Type B pancreatic cell (in vitro differentiated cells): ENCODE results near the gene IMPDH1. TPM values are rescaled to one million over a fixed set of nuclear protein-coding genes. Genes with fewer than 3 reads are reported as not detected.

Experiments
- DNase-seq: peaks from one replicate; pipeline ENCODE4 v3.0.0; 2021; ENCODE audit warnings: mixed read lengths; ENCODE audit not compliant: unreplicated experiment; ENCODE audit errors: extremely low spot score
- H3K27ac Mint-ChIP-seq: 2 replicates; pipeline ENCODE4 v1.8.0; 2021; ENCODE audit warnings: mild to moderate bottlenecking, mixed read lengths
- H3K27me3 Mint-ChIP-seq: 2 replicates; pipeline ENCODE4 v1.8.0; 2021; ENCODE audit warnings: mixed read lengths
- H3K36me3 Mint-ChIP-seq: 2 replicates; pipeline ENCODE4 v1.8.0; 2021; ENCODE audit warnings: mixed read lengths
- H3K4me1 Mint-ChIP-seq: one replicate; pipeline ENCODE4 v1.8.0; 2021; ENCODE audit warnings: mixed read lengths; ENCODE audit not compliant: unreplicated experiment
- H3K4me3 Mint-ChIP-seq: 2 replicates; pipeline ENCODE4 v1.8.0; 2021; ENCODE audit warnings: mild to moderate bottlenecking, mixed read lengths
- H3K9me3 Mint-ChIP-seq: 2 replicates; pipeline ENCODE4 v1.8.0; 2021; ENCODE audit warnings: mixed read lengths
- CTCF ChIP-seq: fragments of 200-600 bp; sonication (generic); conservative IDR thresholded peaks from 2 replicates; pipeline ENCODE4 v1.5.0; 2021; ENCODE audit warnings: antibody characterized with exemption, mild to moderate bottlenecking
- total RNA-seq: library from RNA; stranded (reverse); gene quantifications from 2 replicates; pipeline ENCODE4 v1.2.1, GENCODE V29; 2021; ENCODE audit warnings: low replicate concordance

Gene IMPDH1
- total RNA-seq, 1 donor from 2014 or later = 42.2 TPM

- TF ChIP-seq CTCF = no peak
- H3K36me3 Mint-ChIP-seq = no peaks in the 10 kb centered on the region
- DNase-seq = no peak
- H3K4me3 Mint-ChIP-seq = no peak overlapping the region
- H3K27ac Mint-ChIP-seq = no peak overlapping the region
- H3K9me3 Mint-ChIP-seq = no peaks in the 10 kb centered on the region
- H3K27me3 Mint-ChIP-seq = peaks cover 8% of the 10 kb centered on the region
- H3K4me1 Mint-ChIP-seq = peaks cover 5% of the 10 kb centered on the region
Measured at GRCh38 chr7:128422842-128423241, 13.1 kb upstream of the IMPDH1 start.

- no peaks in the 10 kb centered on the region for H3K9me3 Mint-ChIP-seq
- no peak overlapping the region for H3K4me3 Mint-ChIP-seq
- no peak for TF ChIP-seq CTCF
- peaks cover 5% of the 10 kb centered on the region for H3K4me1 Mint-ChIP-seq
- peaks cover 8% of the 10 kb centered on the region for H3K27me3 Mint-ChIP-seq
- no peaks in the 10 kb centered on the region for H3K36me3 Mint-ChIP-seq
- DNase-seq = no peak
- H3K27ac Mint-ChIP-seq = no peak overlapping the region
Measured at GRCh38 chr7:128422037-128422436, 12.3 kb upstream of the IMPDH1 start.

DNA sequence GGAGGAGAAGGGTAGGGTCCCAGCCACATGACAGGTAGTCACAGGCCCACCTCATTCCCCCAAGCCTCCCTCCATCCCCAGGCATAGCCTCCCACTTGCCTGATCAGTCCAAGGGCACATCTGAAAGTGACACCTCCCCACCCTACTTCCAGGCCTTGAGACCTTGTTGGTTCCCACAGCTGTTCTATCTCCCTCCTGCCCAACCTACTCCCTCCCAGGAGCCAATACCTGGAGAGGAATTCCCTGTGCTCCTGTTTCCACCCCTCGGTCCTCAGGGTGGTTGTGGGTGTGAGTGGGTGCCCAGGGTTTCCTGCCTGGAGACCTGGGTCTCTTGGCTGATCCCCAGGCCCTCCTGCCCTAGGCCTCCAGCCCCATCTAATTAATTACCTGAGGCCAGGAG lies 11.6 kb upstream of the IMPDH1 start:
- Mint-ChIP-seq H3K4me1 (peaks cover 5% of the 10 kb centered on the region), H3K9me3 (no peaks in the 10 kb centered on the region), H3K36me3 (no peaks in the 10 kb centered on the region), H3K4me3 (no peak overlapping the region), H3K27me3 (peaks cover 8% of the 10 kb centered on the region), H3K27ac (no peak overlapping the region)
- no peak for TF ChIP-seq CTCF
- no peak for DNase-seq

DNA sequence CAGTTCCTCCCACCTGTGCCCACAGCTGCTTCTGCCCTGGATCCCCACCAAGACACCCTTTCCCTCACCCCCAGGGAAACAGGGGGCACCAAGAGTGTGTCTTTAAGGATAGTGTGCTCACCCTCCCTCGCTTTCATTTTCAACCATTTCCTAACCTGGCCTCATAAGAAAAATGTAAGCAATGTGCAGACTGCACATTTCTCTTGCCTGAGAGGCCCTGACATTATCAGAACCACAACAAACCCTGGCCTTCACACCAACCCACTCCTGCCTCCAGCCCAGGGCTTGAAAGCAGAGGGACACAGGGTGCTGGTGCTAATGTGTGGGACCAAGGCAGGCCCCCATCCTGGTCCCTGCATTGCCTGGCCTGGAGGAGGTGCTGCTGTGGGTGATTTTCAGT lies 11.0 kb upstream of the IMPDH1 start:
- no peak overlapping the region for H3K27ac Mint-ChIP-seq
- DNase-seq = no peak
- H3K27me3 Mint-ChIP-seq = peaks cover 8% of the 10 kb centered on the region
- H3K4me3 Mint-ChIP-seq = no peak overlapping the region
- no peaks in the 10 kb centered on the region for H3K36me3 Mint-ChIP-seq
- TF ChIP-seq CTCF = no peak
- no peaks in the 10 kb centered on the region for H3K9me3 Mint-ChIP-seq
- H3K4me1 Mint-ChIP-seq = peaks cover 5% of the 10 kb centered on the region

GRCh38 chr7:128419257-128419656 lies 9.5 kb upstream of the IMPDH1 start:
- peaks cover 5% of the 10 kb centered on the region for H3K4me1 Mint-ChIP-seq
- TF ChIP-seq CTCF = no peak
- H3K27ac Mint-ChIP-seq = no peak overlapping the region
- no peak overlapping the region for H3K4me3 Mint-ChIP-seq
- no peaks in the 10 kb centered on the region for H3K36me3 Mint-ChIP-seq
- H3K27me3 Mint-ChIP-seq = peaks cover 8% of the 10 kb centered on the region
- DNase-seq = no peak
- no peaks in the 10 kb centered on the region for H3K9me3 Mint-ChIP-seq

DNA sequence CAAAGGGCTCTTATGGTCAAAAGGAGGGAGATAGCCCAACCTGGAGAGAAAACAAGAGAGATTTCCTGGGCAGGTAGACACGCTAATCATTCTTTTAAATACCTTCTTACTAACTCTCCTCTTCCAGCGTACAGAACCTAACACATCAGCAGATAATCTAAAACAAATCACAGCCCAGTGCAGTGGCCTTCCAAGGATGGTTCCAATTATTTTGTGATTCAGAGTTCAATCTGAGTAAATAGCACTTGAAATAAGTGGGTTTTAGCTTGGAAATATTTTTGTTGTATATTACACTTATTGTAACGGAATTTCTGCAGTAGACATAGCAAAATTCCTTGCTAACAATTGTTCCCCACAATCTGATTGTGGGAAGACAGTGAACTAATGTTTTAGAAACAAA lies 7.3 kb upstream of the IMPDH1 start:
- H3K27ac Mint-ChIP-seq = no peak overlapping the region
- H3K36me3 Mint-ChIP-seq = no peaks in the 10 kb centered on the region
- no peaks in the 10 kb centered on the region for H3K9me3 Mint-ChIP-seq
- no peak for DNase-seq
- H3K27me3 Mint-ChIP-seq = peaks cover 11% of the 10 kb centered on the region
- H3K4me3 Mint-ChIP-seq = no peak overlapping the region
- no peaks in the 10 kb centered on the region for H3K4me1 Mint-ChIP-seq
- no peak for TF ChIP-seq CTCF
